HCT116 (cell line): Measurements from ENCODE around the gene UTP18. TPM values are rescaled to one million over a fixed set of nuclear protein-coding genes. Genes with fewer than 3 reads are reported as not detected.

Source experiments
- ATAC-seq: fragments of 200-7000 bp; cut with Tn5 transposase; 2 replicates; pipeline ENCODE4 v1.9.1; 2020; ENCODE audit warnings: mild to moderate bottlenecking, moderate library complexity
- BruUV-seq: library from RNA; stranded (reverse); fragments of 400-500 nt; replicated peaks from 2 replicates; lab custom pipeline; 2021; lab: Mats Ljungman, UMichigan
- CTCF ChIA-PET: fragments of 300-600 bp; sonication (Branson Sonifier 250); formaldehyde crosslinking; loops from one replicate; lab custom pipeline; 2021; ENCODE audit warnings: antibody characterized with exemption; lab: Charles Lee
- POLR2A ChIA-PET: fragments of 300-600, 350-600 bp; sonication (Branson Sonifier 250); formaldehyde crosslinking; loops from one replicate; lab custom pipeline; 2021; ENCODE audit warnings: antibody characterized with exemption; lab: Charles Lee
- RAD21 ChIA-PET, 2 experiments: fragments of 300-600 bp; sonication (Branson Sonifier 250); formaldehyde crosslinking; loops; one replicate each; lab custom pipeline; 2023; ENCODE audit warnings: low total read pairs in 2 of 2; ENCODE audit not compliant: uncharacterized antibody in 2 of 2, unreplicated experiment in 2 of 2, low non-redundant PET in 1 of 2; lab: Charles Lee
- DNase-seq: peaks from one replicate; pipeline ENCODE4 v3.0.0-alpha.2; 2010; ENCODE audit warnings: low read depth, low spot score
- H2AFZ ChIP-seq: fragments of 200-600 bp; shearing (Covaris generic), sonication (generic); 2 replicates; pipeline ENCODE4 v1.6.1; 2017; ENCODE audit warnings: low read depth, mixed run types, mixed read lengths, antibody characterized with exemption, low read length; ENCODE audit not compliant: poor library complexity, severe bottlenecking
- H3K27ac ChIP-seq: 2 replicates; pipeline ENCODE4 v1.5.1; 2012; ENCODE audit warnings: low read depth, low read length
- H3K27me3 ChIP-seq: fragments of 200-600 bp; sonication (generic); 2 replicates; pipeline ENCODE4 v1.6.1; 2016; ENCODE audit warnings: mixed run types, low read length, mixed read lengths; ENCODE audit not compliant: insufficient read depth
- H3K36me3 ChIP-seq, 2 experiments: fragments of 200-500 bp in 1 of 2; fragments of 200-600 bp in 1 of 2; sonication (Bioruptor generic) in 1 of 2; sonication (generic) in 1 of 2; 2 replicates each; pipeline versions ENCODE4 v1.5.1 to v1.6.1; 2014 to 2016; ENCODE audit warnings: low read length in 2 of 2, inconsistent platforms in 1 of 2, mixed read lengths in 1 of 2, mixed run types in 1 of 2; ENCODE audit not compliant: insufficient read depth in 2 of 2, control insufficient read depth in 1 of 2
- H3K4me1 ChIP-seq, 2 experiments: fragments of 200-600 bp in 1 of 2; sonication (generic) in 1 of 2; 2 replicates each; pipeline versions ENCODE4 v1.5.1 to v1.6.1; 2012 to 2017; ENCODE audit warnings: low read length in 2 of 2, inconsistent platforms in 1 of 2, mild to moderate bottlenecking in 1 of 2, mixed read lengths in 1 of 2, mixed run types in 1 of 2, moderate library complexity in 1 of 2; ENCODE audit not compliant: insufficient read depth in 2 of 2, control insufficient read depth in 1 of 2
- H3K4me2 ChIP-seq: fragments of 200-600 bp; sonication (generic); 2 replicates; pipeline ENCODE4 v1.6.1; 2017; ENCODE audit warnings: mixed run types, low read length, mixed read lengths
- H3K4me3 ChIP-seq, 2 experiments: fragments of 200-600 bp in 1 of 2; sonication (generic) in 1 of 2; replicated peaks in 1 of 2; 2 replicates each; pipeline ENCODE4 v1.5.1; 2011 to 2016; ENCODE audit warnings: low read length in 2 of 2, control low read depth in 1 of 2, low read depth in 1 of 2, mild to moderate bottlenecking in 1 of 2, mixed read lengths in 1 of 2, mixed run types in 1 of 2
- H3K79me2 ChIP-seq: fragments of 200-600 bp; sonication (generic); 2 replicates; pipeline ENCODE4 v1.6.1; 2017; ENCODE audit warnings: mild to moderate bottlenecking, mixed run types, low read length, moderate library complexity, mixed read lengths; ENCODE audit not compliant: insufficient read depth
- H3K9ac ChIP-seq: fragments of 200-600 bp; sonication (generic); 2 replicates; pipeline ENCODE4 v1.6.1; 2016; ENCODE audit warnings: low read length, mixed read lengths
- H3K9me2 ChIP-seq: fragments of 200-600 bp; sonication (generic), shearing (Covaris generic); 2 replicates; pipeline ENCODE4 v1.6.1; 2017; ENCODE audit warnings: mixed run types, mild to moderate bottlenecking, moderate library complexity; ENCODE audit not compliant: insufficient read depth
- H3K9me3 ChIP-seq, 2 experiments: fragments of 200-500 bp in 1 of 2; fragments of 200-600 bp in 1 of 2; sonication (Bioruptor generic) in 1 of 2; sonication (generic) in 1 of 2; 2 replicates each; pipeline ENCODE4 v1.6.1; 2014 to 2017; ENCODE audit warnings: low read length in 2 of 2, mixed read lengths in 2 of 2, inconsistent platforms in 1 of 2, low read depth in 1 of 2, mild to moderate bottlenecking in 1 of 2, mixed run types in 1 of 2, moderate library complexity in 1 of 2; ENCODE audit not compliant: control insufficient read depth in 1 of 2, insufficient read depth in 1 of 2
- H4K20me1 ChIP-seq: fragments of 200-600 bp; sonication (generic), shearing (Covaris generic); 2 replicates; pipeline ENCODE4 v1.6.1; 2017; ENCODE audit warnings: mixed run types, mild to moderate bottlenecking, moderate library complexity; ENCODE audit not compliant: insufficient read depth
- CBX3 ChIP-seq: IDR thresholded peaks from 2 replicates; pipeline ENCODE4 v1.6.1; 2012; ENCODE audit warnings: low read depth
- CEBPB ChIP-seq: IDR thresholded peaks from 2 replicates; pipeline ENCODE4 v1.6.1; 2012; ENCODE audit warnings: low read depth
- EGR1 ChIP-seq: IDR thresholded peaks from 2 replicates; pipeline ENCODE4 v1.6.1; 2012; ENCODE audit warnings: low read depth
- EZH2 ChIP-seq: fragments of 200-600 bp; sonication (generic); IDR thresholded peaks from 2 replicates; pipeline ENCODE4 v1.6.1; 2017; ENCODE audit warnings: antibody characterized with exemption, mixed run types
- FOSL1 ChIP-seq: IDR thresholded peaks from 2 replicates; pipeline ENCODE4 v1.6.1; 2012; ENCODE audit warnings: low read depth
- JUND ChIP-seq: IDR thresholded peaks from 2 replicates; pipeline ENCODE4 v1.6.1; 2012
- POLR2A ChIP-seq: IDR thresholded peaks from 2 replicates; pipeline ENCODE4 v1.7.0; 2011; ENCODE audit warnings: borderline replicate concordance; ENCODE audit not compliant: insufficient read depth, insufficient read length; ENCODE audit errors: extremely low read depth
- RAD21 ChIP-seq: IDR thresholded peaks from 2 replicates; pipeline ENCODE4 v1.6.1; 2012; ENCODE audit warnings: low read depth, mild to moderate bottlenecking
- TCF7L2 ChIP-seq: IDR thresholded peaks from 2 replicates; pipeline ENCODE4 v1.7.0; 2011; ENCODE audit warnings: borderline replicate concordance, inconsistent platforms; ENCODE audit not compliant: insufficient read depth, insufficient read length; ENCODE audit errors: extremely low read depth
- YY1 ChIP-seq: IDR thresholded peaks from 2 replicates; pipeline ENCODE4 v1.6.1; 2011; ENCODE audit warnings: low read length, low read depth, moderate library complexity, mild to moderate bottlenecking; ENCODE audit not compliant: insufficient replicate concordance; ENCODE audit errors: extremely low read depth
- ZNF274 ChIP-seq: fragments of 200-500 bp; sonication (Bioruptor generic); IDR thresholded peaks from 2 replicates; pipeline ENCODE4 v1.6.1; 2014; ENCODE audit warnings: mild to moderate bottlenecking, low read depth, low read length, inconsistent platforms
- intact Hi-C: fragments of 100-400 bp; cut with micrococcal nuclease; formaldehyde crosslinking; loops from 2 replicates; pipeline ENCODE4 v1.10.0; 2022
- total RNA-seq: library from RNA; stranded (reverse); gene quantifications from one replicate; pipeline ENCODE4 v1.2.1, GENCODE V29; 2021; ENCODE audit not compliant: unreplicated experiment

UTP18 gene
- total RNA-seq, 1 experiment from 2014 or later, result 92.6 TPM

DNA sequence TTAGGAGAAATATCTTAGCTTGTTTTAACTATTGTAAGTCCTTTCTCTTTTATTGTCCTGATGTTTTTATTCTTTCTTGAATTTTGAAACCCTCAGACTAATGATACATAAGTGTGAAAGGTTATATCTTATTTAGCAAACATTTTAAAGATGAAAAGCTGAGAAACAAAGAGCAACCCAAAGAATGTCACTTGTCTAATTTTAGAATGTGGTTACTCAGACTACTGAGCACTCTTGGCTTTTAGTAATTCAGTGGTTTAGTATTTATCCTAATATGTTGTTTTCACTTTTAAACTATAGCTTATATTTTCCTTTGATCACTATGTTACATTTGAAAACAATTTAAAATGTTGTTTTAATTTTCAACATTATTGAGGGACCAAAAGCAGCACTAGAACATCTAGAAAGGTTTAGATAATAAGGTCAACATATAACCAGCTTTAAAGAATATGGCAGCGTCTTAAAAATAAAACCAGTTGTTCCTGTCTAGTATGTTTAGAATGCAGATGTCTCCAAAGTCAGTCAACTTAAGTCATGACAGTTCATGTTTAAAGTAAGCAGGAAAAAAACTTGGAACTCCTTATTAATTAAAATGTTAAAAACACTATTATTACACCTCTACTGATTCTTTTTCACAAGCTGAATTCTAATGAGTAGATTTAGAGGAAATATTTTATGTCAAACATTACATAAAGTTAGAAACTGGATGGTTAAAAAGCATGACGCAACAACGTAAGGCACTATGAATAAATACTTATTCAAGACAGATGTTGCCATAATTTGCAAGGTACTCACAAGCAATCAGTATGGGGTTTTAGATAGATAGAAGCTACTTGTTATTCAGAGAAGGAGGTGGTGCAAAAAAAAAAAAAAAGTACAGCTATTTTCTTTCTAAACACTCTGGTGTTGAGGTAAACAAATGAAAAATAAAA, 2.9 kb upstream of the UTP18 start:
- no peaks in the 10 kb centered on the region for H3K9me2 ChIP-seq
- H3K4me3 ChIP-seq, result no peak overlapping the region
- peaks cover 96% of the 10 kb centered on the region for H3K79me2 ChIP-seq
- intact Hi-C loops, result no loop called here
- POLR2A ChIA-PET, result interaction anchor here (0.6 kb wide), 1 partner anchor 204 kb away, joined by 3 read pairs; no protein-coding TSS in a partner anchor
- peaks cover 23% of the 10 kb centered on the region; the same call in 1 of the 2 replicates for H4K20me1 ChIP-seq
- no peak overlapping the region for H3K9ac ChIP-seq
- DNase-seq (no peak), ATAC-seq (no peak)
- TF ChIP-seq POLR2A (no peak), ZNF274 (no peak), CEBPB (no peak), EZH2 (no peak), EGR1 (no peak), RAD21 (no peak), YY1 (no peak), FOSL1 (no peak), JUND (no peak), TCF7L2 (no peak), CBX3 (no peak)
- H3K4me2 ChIP-seq, result peak overlapping the region; percentile 88; the same call in 1 of the 2 replicates
- H3K36me3 ChIP-seq, result peaks cover 17 to 30% of the 10 kb centered on the region in 2 experiments
- H3K27me3 ChIP-seq, result no peaks in the 10 kb centered on the region
- H3K27ac ChIP-seq, result no peak overlapping the region
- CTCF ChIA-PET, result no interaction called here
- H2AFZ ChIP-seq, result no peak overlapping the region
- no TSS peak for BruUV-seq
- RAD21 ChIA-PET, result no interaction called here
- peaks cover 19% of the 10 kb centered on the region in 2 experiments for H3K4me1 ChIP-seq
- no peaks in the 10 kb centered on the region for H3K9me3 ChIP-seq
